HEK293 (cell line): ENCODE measurements around the gene DOCK4.

ENCODE experiments used
- HOXC10 ChIP-seq: sonication (generic); formaldehyde crosslinking; IDR thresholded peaks from 2 replicates; pipeline ENCODE4 v1.8.1; 2023; ENCODE audit warnings: mild to moderate bottlenecking, missing genetic modification reagents
- MEIS1 ChIP-seq: sonication (generic); formaldehyde crosslinking; IDR thresholded peaks from 2 replicates; pipeline ENCODE4 v1.8.1; 2022; ENCODE audit warnings: missing genetic modification reagents, mild to moderate bottlenecking, borderline replicate concordance
- RBAK ChIP-seq: fragments of 450-650 bp; formaldehyde crosslinking; IDR thresholded peaks from 2 replicates; pipeline ENCODE4 v1.5.1; 2016; ENCODE audit warnings: missing biosample characterization, missing genetic modification characterization
- SCRT1 ChIP-seq: fragments of 450-650 bp; formaldehyde crosslinking; IDR thresholded peaks from 2 replicates; pipeline ENCODE4 v1.5.1; 2016; ENCODE audit warnings: missing biosample characterization, missing genetic modification characterization, borderline replicate concordance
- TCF7L2 ChIP-seq: IDR thresholded peaks from 2 replicates; pipeline ENCODE4 v1.6.1; 2011; ENCODE audit warnings: low read depth, mild to moderate bottlenecking, inconsistent platforms, low read length, moderate library complexity, borderline replicate concordance
- TRIM28 ChIP-seq: IDR thresholded peaks from 2 replicates; pipeline ENCODE4 v1.6.1; 2011; ENCODE audit warnings: low read length, control low read depth, borderline replicate concordance
- YY2 ChIP-seq: fragments of 450-650 bp; formaldehyde crosslinking; IDR thresholded peaks from 2 replicates; pipeline ENCODE4 v1.5.1; 2016; ENCODE audit warnings: missing biosample characterization, missing genetic modification characterization
- ZFP3 ChIP-seq: fragments of 450-650 bp; formaldehyde crosslinking; IDR thresholded peaks from 2 replicates; pipeline ENCODE4 v1.5.1; 2016; ENCODE audit warnings: low read depth, missing biosample characterization, missing genetic modification characterization
- ZFP69B ChIP-seq: fragments of 450-650 bp; formaldehyde crosslinking; IDR thresholded peaks from 2 replicates; pipeline ENCODE4 v1.5.1; 2016; ENCODE audit warnings: missing biosample characterization, missing genetic modification characterization
- ZNF133 ChIP-seq: fragments of 450-650 bp; formaldehyde crosslinking; IDR thresholded peaks from 2 replicates; pipeline ENCODE4 v1.5.1; 2016; ENCODE audit warnings: missing biosample characterization, missing genetic modification characterization
- ZNF169 ChIP-seq: fragments of 450-650 bp; formaldehyde crosslinking; IDR thresholded peaks from 2 replicates; pipeline ENCODE4 v1.5.1; 2016; ENCODE audit warnings: missing biosample characterization, missing genetic modification characterization
- ZNF184 ChIP-seq: fragments of 450-650 bp; IDR thresholded peaks from 2 replicates; pipeline ENCODE4 v1.5.1; 2018; ENCODE audit warnings: missing biosample characterization, mild to moderate bottlenecking, missing genetic modification characterization
- ZNF202 ChIP-seq: fragments of 450-650 bp; formaldehyde crosslinking; IDR thresholded peaks from 2 replicates; pipeline ENCODE4 v1.5.1; 2016; ENCODE audit warnings: missing biosample characterization, missing genetic modification characterization, borderline replicate concordance
- ZNF292 ChIP-seq: fragments of 450-650 bp; formaldehyde crosslinking; IDR thresholded peaks from 2 replicates; pipeline ENCODE4 v1.5.1; 2016; ENCODE audit warnings: low read depth, missing biosample characterization, missing genetic modification characterization, borderline replicate concordance
- ZNF324 ChIP-seq: fragments of 450-650 bp; formaldehyde crosslinking; IDR thresholded peaks from 2 replicates; pipeline ENCODE4 v1.5.1; 2016; ENCODE audit warnings: missing biosample characterization, missing genetic modification characterization
- ZNF354C ChIP-seq: fragments of 450-650 bp; formaldehyde crosslinking; IDR thresholded peaks from 2 replicates; pipeline ENCODE4 v1.5.1; 2016; ENCODE audit warnings: missing biosample characterization, missing genetic modification characterization, low read depth, borderline replicate concordance
- ZNF394 ChIP-seq: fragments of 450-650 bp; formaldehyde crosslinking; IDR thresholded peaks from 2 replicates; pipeline ENCODE4 v1.5.1; 2016; ENCODE audit warnings: missing biosample characterization, missing genetic modification characterization, mild to moderate bottlenecking, moderate library complexity, borderline replicate concordance
- ZNF423 ChIP-seq: fragments of 450-650 bp; formaldehyde crosslinking; IDR thresholded peaks from 2 replicates; pipeline ENCODE4 v1.5.1; 2016; ENCODE audit warnings: missing biosample characterization, missing genetic modification characterization
- ZNF426 ChIP-seq: fragments of 450-650 bp; formaldehyde crosslinking; IDR thresholded peaks from 2 replicates; pipeline ENCODE4 v1.5.1; 2017; ENCODE audit warnings: missing biosample characterization, missing genetic modification characterization, mild to moderate bottlenecking, inconsistent platforms, moderate library complexity
- ZNF48 ChIP-seq: fragments of 450-650 bp; formaldehyde crosslinking; IDR thresholded peaks from 2 replicates; pipeline ENCODE4 v1.5.1; 2016; ENCODE audit warnings: missing biosample characterization, missing genetic modification characterization
- ZNF549 ChIP-seq: fragments of 450-650 bp; IDR thresholded peaks from 2 replicates; pipeline ENCODE4 v1.5.1; 2018; ENCODE audit warnings: missing biosample characterization, missing genetic modification characterization, mild to moderate bottlenecking, inconsistent platforms, moderate library complexity
- ZNF626 ChIP-seq: fragments of 450-650 bp; sonication (Bioruptor Pico); formaldehyde crosslinking; IDR thresholded peaks from 2 replicates; pipeline ENCODE4 v1.5.1; 2018; ENCODE audit warnings: missing biosample characterization, missing genetic modification characterization, inconsistent platforms
- ZNF654 ChIP-seq: fragments of 450-650 bp; formaldehyde crosslinking; IDR thresholded peaks from 2 replicates; pipeline ENCODE4 v1.5.1; 2016; ENCODE audit warnings: low read depth, missing biosample characterization, missing genetic modification characterization
- ZNF658 ChIP-seq: fragments of 450-650 bp; formaldehyde crosslinking; IDR thresholded peaks from 2 replicates; pipeline ENCODE4; 2016; ENCODE audit warnings: missing biosample characterization, missing genetic modification characterization
- ZNF660 ChIP-seq: fragments of 450-650 bp; IDR thresholded peaks from 2 replicates; pipeline ENCODE4 v1.5.1; 2018; ENCODE audit warnings: missing biosample characterization, mild to moderate bottlenecking, missing genetic modification characterization
- ZNF768 ChIP-seq: fragments of 450-650 bp; formaldehyde crosslinking; IDR thresholded peaks from 2 replicates; pipeline ENCODE4 v1.5.1; 2018; ENCODE audit warnings: missing biosample characterization, mild to moderate bottlenecking, missing genetic modification characterization
- ZNF785 ChIP-seq: fragments of 450-650 bp; formaldehyde crosslinking; IDR thresholded peaks from 2 replicates; pipeline ENCODE4 v1.5.1; 2016; ENCODE audit warnings: missing biosample characterization, missing genetic modification characterization
- ZNF791 ChIP-seq: fragments of 450-650 bp; formaldehyde crosslinking; IDR thresholded peaks from 2 replicates; pipeline ENCODE4 v1.5.1; 2016; ENCODE audit warnings: missing biosample characterization, missing genetic modification characterization
- ZNF830 ChIP-seq: fragments of 450-650 bp; IDR thresholded peaks from 2 replicates; pipeline ENCODE4 v1.5.0; 2018; ENCODE audit warnings: missing biosample characterization, missing genetic modification characterization, low read depth, mild to moderate bottlenecking, moderate library complexity
- ZNF837 ChIP-seq: fragments of 450-650 bp; formaldehyde crosslinking; IDR thresholded peaks from 2 replicates; pipeline ENCODE4 v1.5.1; 2016; ENCODE audit warnings: missing biosample characterization, missing genetic modification characterization
- TF ChIP-seq, protein P1 (sequence below): fragments of 450-650 bp; formaldehyde crosslinking; IDR thresholded peaks from 2 replicates; pipeline ENCODE4 v1.5.1; 2016; ENCODE audit warnings: missing biosample characterization, missing genetic modification characterization
- TF ChIP-seq, protein P2 (sequence below): fragments of 450-650 bp; formaldehyde crosslinking; IDR thresholded peaks from 2 replicates; pipeline ENCODE4 v1.5.1; 2017; ENCODE audit warnings: missing biosample characterization, missing genetic modification characterization
- TF ChIP-seq, protein P3 (sequence below): fragments of 450-650 bp; formaldehyde crosslinking; IDR thresholded peaks from 2 replicates; pipeline ENCODE4 v1.5.1; 2016; ENCODE audit warnings: missing biosample characterization, missing genetic modification characterization, borderline replicate concordance
- TF ChIP-seq, protein P4 (sequence below): fragments of 450-650 bp; formaldehyde crosslinking; IDR thresholded peaks from 2 replicates; pipeline ENCODE4 v1.5.1; 2016; ENCODE audit warnings: missing biosample characterization, missing genetic modification characterization
- TF ChIP-seq, protein P5 (sequence below): fragments of 450-650 bp; formaldehyde crosslinking; IDR thresholded peaks from 2 replicates; pipeline ENCODE4 v1.5.1; 2016; ENCODE audit warnings: missing biosample characterization, missing genetic modification characterization

Gene DOCK4

DNA sequence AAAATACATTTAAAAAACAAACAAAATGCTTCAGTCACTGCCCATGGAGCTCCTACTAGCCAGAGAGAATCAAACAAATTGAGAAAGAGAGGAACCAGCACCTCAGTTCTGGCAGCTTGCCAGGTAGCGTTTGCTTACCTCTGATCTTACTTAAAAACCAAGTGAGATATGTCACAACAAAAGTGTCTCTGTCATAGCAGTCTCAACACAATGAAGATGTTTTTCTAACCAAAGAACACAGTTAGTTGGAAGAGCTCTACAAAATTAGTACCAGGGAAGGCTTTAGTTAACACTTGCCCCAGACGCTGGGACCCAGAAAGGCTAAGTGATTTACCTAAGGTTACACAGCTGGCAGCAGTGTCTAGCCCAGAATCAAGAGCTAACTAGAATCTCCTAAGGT is 3.4 kb downstream of the DOCK4 start (continued):
- TF ChIP-seq, protein P1, sequence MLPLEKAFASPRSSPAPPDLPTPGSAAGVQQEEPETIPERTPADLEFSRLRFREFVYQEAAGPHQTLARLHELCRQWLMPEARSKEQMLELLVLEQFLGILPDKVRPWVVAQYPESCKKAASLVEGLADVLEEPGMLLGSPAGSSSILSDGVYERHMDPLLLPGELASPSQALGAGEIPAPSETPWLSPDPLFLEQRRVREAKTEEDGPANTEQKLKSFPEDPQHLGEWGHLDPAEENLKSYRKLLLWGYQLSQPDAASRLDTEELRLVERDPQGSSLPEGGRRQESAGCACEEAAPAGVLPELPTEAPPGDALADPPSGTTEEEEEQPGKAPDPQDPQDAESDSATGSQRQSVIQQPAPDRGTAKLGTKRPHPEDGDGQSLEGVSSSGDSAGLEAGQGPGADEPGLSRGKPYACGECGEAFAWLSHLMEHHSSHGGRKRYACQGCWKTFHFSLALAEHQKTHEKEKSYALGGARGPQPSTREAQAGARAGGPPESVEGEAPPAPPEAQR (tag by site-specific recombination): no peak
- TF ChIP-seq ZNF626 (tag by site-specific recombination) (no peak), YY2 (no peak), ZNF394 (tag by site-specific recombination) (no peak), ZNF133 (tag by site-specific recombination) (no peak), ZNF184 (tag by site-specific recombination) (peak; percentile 59; the same call in 1 of the 2 replicates), ZNF791 (tag by site-specific recombination) (no peak), ZFP69B (tag by site-specific recombination) (no peak), SCRT1 (tag by site-specific recombination) (no peak), ZNF354C (no peak), ZNF830 (peak; percentile 66; the same call in 1 of the 2 replicates), ZFP3 (tag by site-specific recombination) (no peak), ZNF660 (tag by site-specific recombination) (peak; percentile 75; the same call in 1 of the 2 replicates), TRIM28 (no peak), ZNF549 (tag by site-specific recombination) (peak; percentile 72), ZNF169 (tag by site-specific recombination) (no peak), ZNF324 (tag by site-specific recombination) (no peak), ZNF654 (tag by site-specific recombination) (no peak), ZNF202 (no peak), ZNF837 (no peak), HOXC10 (CRISPR knock-in tag) (no peak), ZNF48 (tag by site-specific recombination) (no peak), RBAK (no peak), ZNF426 (tag by site-specific recombination) (no peak), ZNF658 (tag by site-specific recombination) (no peak), MEIS1 (CRISPR knock-in tag) (no peak), ZNF423 (no peak), ZNF768 (tag by site-specific recombination) (peak; percentile 72; the same call in 1 of the 2 replicates), TCF7L2 (no peak), ZNF292 (tag by site-specific recombination) (no peak), ZNF785 (tag by site-specific recombination) (no peak)
- TF ChIP-seq, protein P2, sequence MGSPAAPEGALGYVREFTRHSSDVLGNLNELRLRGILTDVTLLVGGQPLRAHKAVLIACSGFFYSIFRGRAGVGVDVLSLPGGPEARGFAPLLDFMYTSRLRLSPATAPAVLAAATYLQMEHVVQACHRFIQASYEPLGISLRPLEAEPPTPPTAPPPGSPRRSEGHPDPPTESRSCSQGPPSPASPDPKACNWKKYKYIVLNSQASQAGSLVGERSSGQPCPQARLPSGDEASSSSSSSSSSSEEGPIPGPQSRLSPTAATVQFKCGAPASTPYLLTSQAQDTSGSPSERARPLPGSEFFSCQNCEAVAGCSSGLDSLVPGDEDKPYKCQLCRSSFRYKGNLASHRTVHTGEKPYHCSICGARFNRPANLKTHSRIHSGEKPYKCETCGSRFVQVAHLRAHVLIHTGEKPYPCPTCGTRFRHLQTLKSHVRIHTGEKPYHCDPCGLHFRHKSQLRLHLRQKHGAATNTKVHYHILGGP: no peak
- TF ChIP-seq, protein P3, sequence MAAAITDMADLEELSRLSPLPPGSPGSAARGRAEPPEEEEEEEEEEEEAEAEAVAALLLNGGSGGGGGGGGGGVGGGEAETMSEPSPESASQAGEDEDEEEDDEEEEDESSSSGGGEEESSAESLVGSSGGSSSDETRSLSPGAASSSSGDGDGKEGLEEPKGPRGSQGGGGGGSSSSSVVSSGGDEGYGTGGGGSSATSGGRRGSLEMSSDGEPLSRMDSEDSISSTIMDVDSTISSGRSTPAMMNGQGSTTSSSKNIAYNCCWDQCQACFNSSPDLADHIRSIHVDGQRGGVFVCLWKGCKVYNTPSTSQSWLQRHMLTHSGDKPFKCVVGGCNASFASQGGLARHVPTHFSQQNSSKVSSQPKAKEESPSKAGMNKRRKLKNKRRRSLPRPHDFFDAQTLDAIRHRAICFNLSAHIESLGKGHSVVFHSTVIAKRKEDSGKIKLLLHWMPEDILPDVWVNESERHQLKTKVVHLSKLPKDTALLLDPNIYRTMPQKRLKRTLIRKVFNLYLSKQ (tag by site-specific recombination): no peak
- TF ChIP-seq, protein P4, sequence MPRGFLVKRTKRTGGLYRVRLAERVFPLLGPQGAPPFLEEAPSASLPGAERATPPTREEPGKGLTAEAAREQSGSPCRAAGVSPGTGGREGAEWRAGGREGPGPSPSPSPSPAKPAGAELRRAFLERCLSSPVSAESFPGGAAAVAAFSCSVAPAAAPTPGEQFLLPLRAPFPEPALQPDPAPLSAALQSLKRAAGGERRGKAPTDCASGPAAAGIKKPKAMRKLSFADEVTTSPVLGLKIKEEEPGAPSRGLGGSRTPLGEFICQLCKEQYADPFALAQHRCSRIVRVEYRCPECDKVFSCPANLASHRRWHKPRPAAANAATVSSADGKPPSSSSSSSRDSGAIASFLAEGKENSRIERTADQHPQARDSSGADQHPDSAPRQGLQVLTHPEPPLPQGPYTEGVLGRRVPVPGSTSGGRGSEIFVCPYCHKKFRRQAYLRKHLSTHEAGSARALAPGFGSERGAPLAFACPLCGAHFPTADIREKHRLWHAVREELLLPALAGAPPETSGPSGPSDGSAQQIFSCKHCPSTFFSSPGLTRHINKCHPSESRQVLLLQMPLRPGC (tag by site-specific recombination): no peak
- TF ChIP-seq, protein P5, sequence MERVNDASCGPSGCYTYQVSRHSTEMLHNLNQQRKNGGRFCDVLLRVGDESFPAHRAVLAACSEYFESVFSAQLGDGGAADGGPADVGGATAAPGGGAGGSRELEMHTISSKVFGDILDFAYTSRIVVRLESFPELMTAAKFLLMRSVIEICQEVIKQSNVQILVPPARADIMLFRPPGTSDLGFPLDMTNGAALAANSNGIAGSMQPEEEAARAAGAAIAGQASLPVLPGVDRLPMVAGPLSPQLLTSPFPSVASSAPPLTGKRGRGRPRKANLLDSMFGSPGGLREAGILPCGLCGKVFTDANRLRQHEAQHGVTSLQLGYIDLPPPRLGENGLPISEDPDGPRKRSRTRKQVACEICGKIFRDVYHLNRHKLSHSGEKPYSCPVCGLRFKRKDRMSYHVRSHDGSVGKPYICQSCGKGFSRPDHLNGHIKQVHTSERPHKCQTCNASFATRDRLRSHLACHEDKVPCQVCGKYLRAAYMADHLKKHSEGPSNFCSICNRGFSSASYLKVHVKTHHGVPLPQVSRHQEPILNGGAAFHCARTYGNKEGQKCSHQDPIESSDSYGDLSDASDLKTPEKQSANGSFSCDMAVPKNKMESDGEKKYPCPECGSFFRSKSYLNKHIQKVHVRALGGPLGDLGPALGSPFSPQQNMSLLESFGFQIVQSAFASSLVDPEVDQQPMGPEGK (tag by site-specific recombination): no peak
